ENCODE data around the gene RAP1GAP. TPM values are rescaled to one million over a fixed set of nuclear protein-coding genes. Genes with fewer than 3 reads are reported as not detected.

The RAP1GAP gene
- total RNA-seq: 0.22 TPM in 1 of 2 replicates, not detected in the other

DNA sequence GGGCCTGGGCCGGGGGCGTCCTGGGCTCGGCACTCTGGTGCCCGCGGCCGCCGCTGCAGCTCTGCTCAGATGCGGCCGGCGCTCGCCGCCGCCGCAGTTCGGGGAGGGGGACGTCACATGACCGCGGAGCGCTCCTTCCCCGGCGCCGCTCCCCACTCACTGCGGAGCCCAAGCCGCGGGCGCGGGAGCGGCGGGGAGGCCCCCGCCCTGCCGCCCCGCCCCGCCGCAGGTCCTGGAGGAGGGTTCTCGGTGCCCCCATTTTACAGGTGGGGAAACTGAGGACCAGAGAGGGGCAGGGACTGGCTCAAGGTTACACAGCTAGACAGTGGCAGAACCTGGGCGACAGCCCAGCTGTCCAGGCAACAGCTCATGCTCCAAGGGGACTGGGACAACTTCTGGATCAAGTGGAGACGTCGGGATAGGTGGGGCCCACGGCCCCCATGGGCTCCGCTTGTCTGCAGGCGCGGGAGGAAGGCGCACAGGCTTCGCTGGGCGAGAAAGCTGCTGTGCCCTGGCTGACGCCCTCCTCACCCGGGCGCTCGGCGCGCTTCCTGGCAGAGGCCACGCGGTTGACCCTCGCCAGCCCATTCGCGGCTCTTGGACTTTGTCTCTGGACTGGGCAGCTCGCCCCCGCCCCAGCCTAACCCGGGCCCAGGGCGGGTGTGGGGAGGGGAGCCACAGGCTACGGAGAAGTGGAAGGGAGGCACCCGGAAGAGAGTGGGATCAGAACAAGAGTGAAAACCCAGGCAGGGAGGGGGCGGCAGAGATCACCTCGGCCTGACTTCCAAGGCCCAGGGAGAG is at the start of gene RAP1GAP:
TSS of gene RAP1GAP (minus strand) at position 100 of the 801 bp plus-strand sequence. CDS start 49,325 bp downstream, outside the sequence.

Other genes starting within 250 kb of the RAP1GAP start
- gene NBPF3, start 229.2 kb downstream of the RAP1GAP start, total RNA-seq: 14.9 and 112 TPM in 2 replicates
- 1.4 and 2.2 TPM in 2 replicates for gene ALPL, start 159.9 kb downstream of the RAP1GAP start, total RNA-seq
- gene USP48, start 113.8 kb upstream of the RAP1GAP start, total RNA-seq: 38.8 and 48.1 TPM in 2 replicates
- under 0.01 TPM in 1 of 2 replicates, not detected in the other for gene LDLRAD2, start 142.9 kb upstream of the RAP1GAP start, total RNA-seq

Measured in placental pericyte (primary cell).